Heart right ventricle (tissue), 16 donors: ENCODE measurements around the gene ACAP3. TPM values are rescaled to one million over a fixed set of nuclear protein-coding genes. Genes with fewer than 3 reads are reported as not detected.

Experiments used
- ATAC-seq, 8 donors: fragments of 200-7000 bp; cut with Tn5 transposase; one replicate each; pipeline ENCODE4 v1.9.1; 2020; ENCODE audit warnings: mild to moderate bottlenecking in 8 of 8, moderate library complexity in 8 of 8, moderate number of reproducible peaks in 1 of 8
- DNase-seq, 2 donors: peaks; one replicate each; pipeline ENCODE4 v3.0.0-alpha.2; 2020
- H3K27ac ChIP-seq, 10 donors: fragments of 200-600 bp; sonication (generic) in 2 of 10; one replicate each; pipeline versions ENCODE4 v1.5.0 to v1.8.0; 2020 to 2022; ENCODE audit warnings: mild to moderate bottlenecking in 3 of 10
- H3K27me3 ChIP-seq, 7 donors: fragments of 200-600 bp; one replicate each; pipeline ENCODE4 v1.8.0; 2021 to 2022; ENCODE audit warnings: mild to moderate bottlenecking in 2 of 7
- H3K36me3 ChIP-seq, 9 donors: fragments of 200-600 bp; sonication (generic) in 1 of 9; one replicate each; pipeline versions ENCODE4 v1.5.0 to v1.8.0; 2020 to 2022; ENCODE audit warnings: mild to moderate bottlenecking in 2 of 9
- H3K4me1 ChIP-seq, 9 donors: fragments of 200-600 bp; sonication (generic) in 1 of 9; one replicate each; pipeline versions ENCODE4 v1.5.0 to v1.8.0; 2020 to 2022; ENCODE audit warnings: mild to moderate bottlenecking in 4 of 9
- H3K4me3 ChIP-seq, 10 donors: fragments of 200-600 bp; sonication (generic) in 2 of 10; one replicate each; pipeline versions ENCODE4 v1.5.0 to v1.8.0; 2020 to 2022; ENCODE audit warnings: mild to moderate bottlenecking in 7 of 10, moderate library complexity in 2 of 10
- H3K9me3 ChIP-seq, 11 donors: fragments of 200-600 bp in 10 of 11; sonication (generic) in 2 of 11; one replicate each; pipeline versions ENCODE4 v1.5.0 to v1.8.0; 2013 to 2022; ENCODE audit warnings: mild to moderate bottlenecking in 2 of 11, control low read depth in 1 of 11, moderate library complexity in 1 of 11
- WGBS, 2 donors: extraction: QIAGEN DNeasy Blood & Tissue Kit; methylation state at CpG; one replicate each; pipeline ENCODE4 v1.1.7; 2013; ENCODE audit warnings: inconsistent platforms in 1 of 2; 5-methylcytosine and 5-hydroxymethylcytosine counted together
- intact Hi-C, 10 donors: fragments of 100-400 bp; cut with DNase I; formaldehyde crosslinking; loops; one replicate each; pipeline versions ENCODE4 v1.11.1 to v1.14.2; 2022
- polyA plus RNA-seq, 2 donors: library from polyadenylated mRNA; stranded (reverse); fragments of 200-250 nt; gene quantifications; one replicate each; pipeline ENCODE4 v1.2.3, GENCODE V29; 2013
- total RNA-seq, 10 donors: library from RNA; stranded (reverse); fragmentation: NEBNext Ultra II Directional in 3 of 10; extraction: Animal tissue kit (Norgen Biotek cat#: 25700) in 3 of 10; gene quantifications; one replicate each; pipeline versions ENCODE4 v1.2.1 to v1.2.4, GENCODE V29; 2021 to 2023
- TF ChIP-seq, protein P1 (sequence below), 9 donors: fragments of 200-600 bp; sonication (generic) in 2 of 9; IDR thresholded peaks; one replicate each; pipeline versions ENCODE4 v1.5.0 to v1.8.0; 2021 to 2022; ENCODE audit warnings: antibody characterized with exemption in 9 of 9, mild to moderate bottlenecking in 5 of 9, moderate library complexity in 1 of 9
- donor health status: Arrhythmogenic right ventricular cardiomyopathy.
- donor health status: ischemic (EF 13 %, LVEDD 7.1; RV severe dilation, severe dysfunction).
- donor health status: healthy with polysubstance abuse.
- donor health status: DM: no; HTN: yes; CAD: no.
- donor health status: DM: no; HTN: no; CAD: no.
- donor health status: ischemic (EF 25% LVEDD 6.9; RV normal size, moderate dysfunction).
- donor health status: ischemic (EF 25% LVEDD 5.7; RV mildly dilated, moderate dysfunction).
- donor health status: healthy.
- donor health status: DM: yes; HTN: yes; CAD: no.
- donor health status: Ischemic cardiomyopathy.
- donor health status: ischemic (EF 35%, LVEDD 5.7; RV mildly dilated, moderate dysfunction).
- donor health status: nonischemic (EF 11% LVEDD 7.7; RV severe dilation, severe dysfunction).
- donor health status: DM: yes; HTN: yes; CAD: no.
- donor health status: PGD.
- donor health status: ischemic (EF 29% LVEDD 5.4; RV normal size, mild dysfunction).
- donor health status: nonischemic (EF 23%, LVEDD 6.1; RV moderate dilation, normal function).

The ACAP3 gene
- total and polyA plus RNA-seq, 12 donors = 22.2 to 152 (median 30.4) TPM

DNA sequence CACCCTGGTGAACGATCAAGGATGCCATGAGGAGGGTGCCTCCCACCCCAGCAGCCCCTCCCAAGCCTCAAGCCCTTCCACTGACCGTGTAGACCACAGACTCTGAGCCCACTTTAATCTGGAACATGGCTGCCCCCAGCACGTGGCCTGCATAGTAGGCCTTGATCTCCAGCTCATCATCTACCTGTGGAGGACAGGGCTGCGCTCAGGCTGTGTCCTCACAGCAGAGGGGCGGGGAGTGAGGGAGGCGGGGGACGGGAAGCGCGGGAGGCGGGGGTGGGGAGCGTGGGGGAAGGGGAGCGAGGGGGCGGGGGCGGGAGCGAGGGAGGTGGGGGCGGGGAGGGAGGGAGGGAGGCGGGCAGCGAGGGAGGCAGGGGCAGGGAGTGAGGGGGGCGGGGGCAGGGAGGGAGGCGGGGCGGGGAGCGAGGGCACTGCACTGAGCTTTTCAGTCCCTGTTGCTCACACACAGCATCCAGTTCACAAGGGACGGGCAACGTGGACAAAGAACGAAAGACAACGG lies 7.8 kb upstream of the ACAP3 start:
- 70 to 74% methylated on average over 14 to 24 of the region's 26 CpGs for WGBS, 2 donors
- TF ChIP-seq, protein P1, sequence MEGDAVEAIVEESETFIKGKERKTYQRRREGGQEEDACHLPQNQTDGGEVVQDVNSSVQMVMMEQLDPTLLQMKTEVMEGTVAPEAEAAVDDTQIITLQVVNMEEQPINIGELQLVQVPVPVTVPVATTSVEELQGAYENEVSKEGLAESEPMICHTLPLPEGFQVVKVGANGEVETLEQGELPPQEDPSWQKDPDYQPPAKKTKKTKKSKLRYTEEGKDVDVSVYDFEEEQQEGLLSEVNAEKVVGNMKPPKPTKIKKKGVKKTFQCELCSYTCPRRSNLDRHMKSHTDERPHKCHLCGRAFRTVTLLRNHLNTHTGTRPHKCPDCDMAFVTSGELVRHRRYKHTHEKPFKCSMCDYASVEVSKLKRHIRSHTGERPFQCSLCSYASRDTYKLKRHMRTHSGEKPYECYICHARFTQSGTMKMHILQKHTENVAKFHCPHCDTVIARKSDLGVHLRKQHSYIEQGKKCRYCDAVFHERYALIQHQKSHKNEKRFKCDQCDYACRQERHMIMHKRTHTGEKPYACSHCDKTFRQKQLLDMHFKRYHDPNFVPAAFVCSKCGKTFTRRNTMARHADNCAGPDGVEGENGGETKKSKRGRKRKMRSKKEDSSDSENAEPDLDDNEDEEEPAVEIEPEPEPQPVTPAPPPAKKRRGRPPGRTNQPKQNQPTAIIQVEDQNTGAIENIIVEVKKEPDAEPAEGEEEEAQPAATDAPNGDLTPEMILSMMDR (IDR thresholded peaks at IDR 0.05) = no peak
- no peaks in the 10 kb centered on the region for H3K27me3 ChIP-seq
- intact Hi-C loops = no loop called here
- peaks cover 4 to 96% (median 50%) of the 10 kb centered on the region in 9 donors for H3K36me3 ChIP-seq
- no peaks in the 10 kb centered on the region for H3K9me3 ChIP-seq
- H3K27ac ChIP-seq = no peak overlapping the region
- DNase-seq (no peak), ATAC-seq (no peak)
- peaks cover 0 to 22% (median 13%) of the 10 kb centered on the region in 9 donors for H3K4me1 ChIP-seq
- no peak overlapping the region for H3K4me3 ChIP-seq

DNA sequence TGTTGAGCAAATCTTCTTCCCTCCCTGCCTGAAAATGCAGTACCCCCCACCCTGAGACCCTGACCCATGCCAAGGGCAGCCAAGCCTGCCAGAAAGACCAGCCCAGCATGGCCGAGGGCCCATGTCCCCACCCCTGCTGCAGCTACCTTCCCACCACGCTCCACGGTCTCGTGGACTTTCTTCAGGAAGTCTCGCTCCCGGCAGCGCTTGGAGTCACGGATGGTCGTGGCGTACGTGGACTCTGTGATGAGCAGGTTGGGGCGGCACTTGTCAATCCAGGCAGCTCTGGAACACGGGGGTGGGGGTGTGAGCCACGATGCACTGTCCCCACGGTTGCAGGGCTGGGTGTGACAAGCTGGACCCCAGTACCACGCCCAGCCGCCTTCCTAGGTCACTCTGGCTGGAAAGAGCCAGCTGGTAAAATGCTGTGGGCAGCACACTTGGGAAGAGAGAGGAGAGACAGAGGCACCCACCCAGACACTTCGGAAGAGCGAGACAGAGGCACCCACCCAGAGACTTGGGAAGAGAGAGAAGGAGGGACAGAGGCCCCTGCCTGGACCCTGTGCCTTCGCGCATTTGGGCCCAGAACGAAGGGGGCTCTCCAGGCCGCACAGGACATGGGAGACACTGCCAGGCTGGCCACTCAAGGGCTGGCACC lies 7.1 kb upstream of the ACAP3 start:
- TF ChIP-seq, protein P1 (IDR thresholded peaks at IDR 0.05) = no peak
- ATAC-seq (no peak), DNase-seq (no peak)
- WGBS, 2 donors = 89 to 92% methylated on average over 23 of the region's 23 CpGs
- Histone ChIP-seq H3K4me1 (peaks cover 0 to 25% (median 11%) of the 10 kb centered on the region in 9 donors), H3K27ac (no peak overlapping the region), H3K27me3 (no peaks in the 10 kb centered on the region), H3K36me3 (peaks cover 4 to 96% (median 43%) of the 10 kb centered on the region in 9 donors), H3K9me3 (no peaks in the 10 kb centered on the region), H3K4me3 (no peak overlapping the region)
- intact Hi-C loops = no loop called here

DNA sequence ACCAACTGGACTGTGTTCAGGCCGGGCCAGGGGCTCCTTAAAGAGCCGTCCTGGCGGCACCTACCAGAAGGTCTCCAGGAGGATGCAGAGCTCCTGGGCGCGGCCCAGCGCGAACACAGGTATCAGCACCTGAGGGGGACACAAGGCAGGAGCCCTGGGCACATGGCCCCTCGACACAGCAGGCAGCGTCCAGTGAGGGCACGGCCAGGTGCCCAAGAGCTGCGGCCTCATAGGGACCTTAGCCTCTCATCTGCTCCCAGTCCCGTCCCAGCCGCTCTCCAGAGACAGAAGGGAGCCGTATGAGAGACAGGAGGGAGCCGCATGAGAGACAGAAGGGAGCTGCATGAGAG lies 6.5 kb upstream of the ACAP3 start:
- 92 to 94% methylated on average over 15 of the region's 15 CpGs for WGBS, 2 donors
- ATAC-seq (no peak), DNase-seq (no peak)
- Histone ChIP-seq H3K36me3 (peaks cover 4 to 90% (median 42%) of the 10 kb centered on the region in 9 donors), H3K4me3 (no peak overlapping the region), H3K27me3 (no peaks in the 10 kb centered on the region), H3K4me1 (peaks cover 2 to 29% (median 17%) of the 10 kb centered on the region in 9 donors), H3K9me3 (no peaks in the 10 kb centered on the region), H3K27ac (no peak overlapping the region)
- intact Hi-C loops = no loop called here
- TF ChIP-seq, protein P1 (IDR thresholded peaks at IDR 0.05) = no peak

DNA sequence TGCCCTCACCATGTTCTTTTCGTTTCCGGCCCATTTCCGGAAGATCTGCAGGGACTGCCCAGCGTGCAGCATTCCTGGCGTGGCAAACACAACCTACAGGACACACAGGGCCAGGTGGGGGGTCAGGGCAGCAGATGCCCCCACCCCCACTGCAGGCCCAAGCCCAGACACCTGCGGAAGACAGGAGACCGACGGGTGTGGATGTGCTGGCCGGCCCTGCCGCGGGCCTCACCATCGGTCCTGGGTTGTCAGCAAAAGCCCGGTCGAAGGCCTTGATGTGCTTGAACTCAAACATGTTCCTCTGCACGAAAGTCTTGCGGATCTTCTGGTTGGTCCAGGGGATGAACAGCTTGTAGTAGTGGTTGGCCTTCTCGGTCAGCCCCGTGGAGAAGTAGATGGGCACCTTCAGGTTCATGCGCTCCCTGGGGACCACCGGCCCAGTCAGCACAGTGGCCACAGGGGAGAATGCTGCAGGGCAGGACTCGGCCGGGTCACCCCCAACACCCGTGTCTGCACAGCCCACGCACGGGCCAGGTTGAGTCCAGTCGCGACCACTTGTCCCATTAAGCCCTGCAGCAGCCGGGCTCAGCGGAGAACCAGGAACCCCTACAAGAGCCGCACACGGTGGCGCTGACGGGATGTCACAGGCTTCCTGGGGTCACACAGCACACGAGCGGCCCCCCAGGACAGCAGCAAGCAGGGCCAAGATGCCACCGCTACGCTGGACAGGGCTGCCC lies 5.9 kb upstream of the ACAP3 start:
- ATAC-seq = no peak
- DNase-seq = no peak
- Histone ChIP-seq H3K27ac (no peak overlapping the region), H3K27me3 (no peaks in the 10 kb centered on the region), H3K36me3 (peaks cover 4 to 85% (median 37%) of the 10 kb centered on the region in 9 donors), H3K9me3 (no peaks in the 10 kb centered on the region), H3K4me1 (peaks cover 4 to 31% (median 23%) of the 10 kb centered on the region in 9 donors), H3K4me3 (no peak overlapping the region)
- TF ChIP-seq, protein P1 (IDR thresholded peaks at IDR 0.05) = no peak
- 89 to 92% methylated on average over 37 of the region's 37 CpGs for WGBS, 2 donors
- intact Hi-C loops = no loop called here
